ENCODE data around the gene DRD2.

DRD2 gene

DNA sequence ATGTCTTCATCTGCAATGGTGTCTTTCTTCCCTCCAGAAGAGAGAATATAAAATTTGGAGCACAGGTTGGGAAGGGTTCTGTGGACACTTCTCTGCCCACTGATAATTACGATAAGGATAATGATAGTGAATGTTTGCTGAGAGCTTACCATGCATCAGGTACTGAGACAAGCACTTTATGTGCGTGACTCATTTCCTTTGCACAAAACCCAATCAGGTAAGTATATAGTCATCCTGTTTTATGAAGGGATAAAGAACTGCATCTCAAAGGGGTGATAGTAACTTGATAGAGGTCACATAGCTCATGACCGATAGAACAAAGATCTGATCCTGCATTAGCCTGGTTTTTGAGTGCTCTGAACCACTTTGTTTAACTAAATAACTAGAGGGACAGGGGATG, 9.4 kb downstream of the DRD2 start:
- DNase-seq (ENCODE audit: low read depth), result no peak
- H3K4me3 ChIP-seq (ENCODE audit: low read depth, low read length), result no peak overlapping the region
- no peak for TF ChIP-seq CTCF (IDR thresholded peaks at IDR 0.05; ENCODE audit: low read depth, low read length, missing control alignments)
- in situ Hi-C loops (cut with HindIII; ENCODE audit: low sequenced_read_pairs), result no loop called here

DNA sequence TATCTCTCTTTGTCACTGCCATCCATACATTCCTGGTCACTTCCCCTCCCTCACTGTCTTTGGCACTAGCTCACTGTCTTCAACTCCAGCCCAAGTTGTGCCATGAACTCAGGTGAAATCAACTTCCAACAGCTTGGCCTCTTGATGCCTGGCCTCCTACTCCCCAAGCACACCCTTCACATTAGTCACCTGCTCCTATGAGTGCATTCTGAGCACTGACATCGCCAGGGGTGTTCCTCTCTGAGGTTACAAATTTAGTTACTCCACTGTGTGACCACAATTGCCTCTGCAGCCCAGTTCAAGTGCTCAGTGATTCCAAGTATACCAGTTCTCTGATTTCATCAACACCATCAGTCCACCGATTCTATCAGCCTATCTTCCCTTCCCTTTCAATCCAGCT, 10.8 kb downstream of the DRD2 start:
- TF ChIP-seq CTCF (IDR thresholded peaks at IDR 0.05; ENCODE audit: low read depth, low read length, missing control alignments), result no peak
- in situ Hi-C loops (cut with HindIII; ENCODE audit: low sequenced_read_pairs), result no loop called here
- no peak for DNase-seq (ENCODE audit: low read depth)
- no peak overlapping the region for H3K4me3 ChIP-seq (ENCODE audit: low read depth, low read length)

- no peak for DNase-seq (ENCODE audit: low read depth)
- no peak overlapping the region for H3K4me3 ChIP-seq (ENCODE audit: low read depth, low read length)
- in situ Hi-C loops (cut with HindIII; ENCODE audit: low sequenced_read_pairs), result no loop called here
- TF ChIP-seq CTCF (IDR thresholded peaks at IDR 0.05; ENCODE audit: low read depth, low read length, missing control alignments), result no peak
These were observed 12.4 kb downstream of the DRD2 start for GRCh38 chr11:113462830-113463229.

DNA sequence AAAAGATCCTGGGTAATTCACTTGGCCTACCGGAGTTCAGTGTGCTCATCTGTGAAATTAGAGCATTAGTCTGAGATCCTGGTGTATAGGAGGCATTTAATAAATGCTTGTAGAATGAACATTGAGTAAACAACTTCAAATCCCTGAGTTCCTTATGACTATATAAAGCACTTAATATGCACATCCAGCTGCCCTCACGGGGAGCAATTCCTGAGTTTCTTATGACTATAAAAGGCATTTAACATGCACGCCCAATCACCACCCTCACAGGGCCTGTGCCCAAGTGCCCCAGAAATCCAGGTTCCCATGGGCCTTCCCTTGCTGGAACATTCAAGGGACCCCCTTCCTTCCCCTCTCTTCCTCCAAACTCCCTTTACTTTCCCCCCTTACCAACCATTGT, 13.6 kb downstream of the DRD2 start:
- DNase-seq (ENCODE audit: low read depth), result no peak
- in situ Hi-C loops (cut with HindIII; ENCODE audit: low sequenced_read_pairs), result no loop called here

GRCh38 chr11:113460469-113460868, 14.7 kb downstream of the DRD2 start:
- in situ Hi-C loops (cut with HindIII; ENCODE audit: low sequenced_read_pairs), result no loop called here
- no peak for DNase-seq (ENCODE audit: low read depth)
- TF ChIP-seq CTCF (IDR thresholded peaks at IDR 0.05; ENCODE audit: low read depth, low read length, missing control alignments), result no peak
- H3K4me3 ChIP-seq (ENCODE audit: low read depth, low read length), result no peak overlapping the region

More for the DNA sequence above, 13.6 kb downstream of the DRD2 start:
- no peak for TF ChIP-seq CTCF (IDR thresholded peaks at IDR 0.05; ENCODE audit: low read depth, low read length, missing control alignments)
- no peak overlapping the region for H3K4me3 ChIP-seq (ENCODE audit: low read depth, low read length)

- no peak for TF ChIP-seq CTCF (IDR thresholded peaks at IDR 0.05; ENCODE audit: low read depth, low read length, missing control alignments)
- H3K4me3 ChIP-seq (ENCODE audit: low read depth, low read length), result no peak overlapping the region
- in situ Hi-C loops (cut with HindIII; ENCODE audit: low sequenced_read_pairs), result no loop called here
- no peak for DNase-seq (ENCODE audit: low read depth)
These were observed 17.0 kb downstream of the DRD2 start for GRCh38 chr11:113458189-113458588.

- TF ChIP-seq CTCF (IDR thresholded peaks at IDR 0.05; ENCODE audit: low read depth, low read length, missing control alignments), result no peak
- no peak for DNase-seq (ENCODE audit: low read depth)
- H3K4me3 ChIP-seq (ENCODE audit: low read depth, low read length), result no peak overlapping the region
- in situ Hi-C loops (cut with HindIII; ENCODE audit: low sequenced_read_pairs), result no loop called here
These were observed 17.4 kb downstream of the DRD2 start for GRCh38 chr11:113457784-113458183.
